HepG2 (cell line): Measurements from ENCODE around the gene PLAAT3. TPM values are rescaled to one million over a fixed set of nuclear protein-coding genes. Genes with fewer than 3 reads are reported as not detected.

Experiments
- KIAA2018 ChIP-seq: sonication (generic); formaldehyde crosslinking; IDR thresholded peaks from 2 replicates; pipeline ENCODE4 v1.5.0; 2020; ENCODE audit warnings: mild to moderate bottlenecking, missing genetic modification reagents, borderline replicate concordance
- POLR2G ChIP-seq: fragments of 200-400 bp; formaldehyde crosslinking; IDR thresholded peaks from 2 replicates; pipeline ENCODE4 v1.6.1; 2018; ENCODE audit warnings: mild to moderate bottlenecking, low read depth, low read length, moderate library complexity
- REST ChIP-seq, 2 experiments: IDR thresholded peaks; 2 replicates each; pipeline ENCODE4 v1.6.1; 2011 to 2012; ENCODE audit warnings: low read length in 2 of 2, borderline replicate concordance in 1 of 2, low read depth in 1 of 2, mild to moderate bottlenecking in 1 of 2, moderate library complexity in 1 of 2
- polyA plus RNA-seq, 8 experiments: library from polyadenylated mRNA; depleted of rRNA in 3 of 8; stranded (reverse) in 7 of 8; unstranded in 1 of 8; fragments of >200 nt; fragmentation: Illumina TruSeq in 4 of 8; extraction: Trizol in 4 of 8; gene quantifications; 2 replicates each; pipeline versions ENCODE4 v1.2.1 to v1.2.3, GENCODE V29; 2011 to 2016; ENCODE audit warnings: low read depth in 4 of 8, missing spikeins in 1 of 8, mixed read lengths in 1 of 8; ENCODE audit not compliant: insufficient read depth in 1 of 8
- total RNA-seq, 5 experiments: library from RNA; depleted of rRNA; stranded (reverse); fragments of >200 nt; fragmentation: Illumina TruSeq; extraction: Trizol; gene quantifications; 2 replicates each; pipeline ENCODE4 v1.2.3, GENCODE V29; 2016; ENCODE audit warnings: low read depth in 1 of 5

PLAAT3 gene
- total and polyA plus RNA-seq, 2 of the 13 experiments (the other 11 are each of a cell fraction or from before 2014, with no cell fraction given): 9.3 to 16.4 TPM

- TF ChIP-seq REST (IDR thresholded peaks at IDR 0.05; ENCODE audit: borderline replicate concordance in 1 of 2, low read depth in 1 of 2, low read length in 2 of 2): no peak
- no peak for TF ChIP-seq POLR2G
- no peak for TF ChIP-seq KIAA2018 (CRISPR knock-in tag)
These were observed 67.2 kb downstream of the PLAAT3 start (continued) for GRCh38 chr11:63547061-63547460.
